T follicular helper cell (primary cell): ENCODE data around the gene PTPN1.
"Not testable (repeated sequence)": the region's sequence is repeated elsewhere in the genome, so short reads cannot be mapped to it uniquely, and the experiment has no call there.

Experiments used
- DNase-seq: peaks from one replicate; pipeline ENCODE4 v3.0.0-alpha.2; 2020; ENCODE audit warnings: low read depth

Gene PTPN1

GRCh38 chr20:50592282-50593004 is 82.3 kb downstream of the PTPN1 start:
- DNase-seq = no peak

GRCh38 chr20:50593005-50593335 is 82.8 kb downstream of the PTPN1 start:
- no peak for DNase-seq

- no peak for DNase-seq
Observed at GRCh38 chr20:50594231-50594590, 84.0 kb downstream of the PTPN1 start.

- no peak for DNase-seq
Observed at GRCh38 chr20:50594591-50595432, 84.6 kb downstream of the PTPN1 start.

GRCh38 chr20:50595433-50595895 is 85.3 kb downstream of the PTPN1 start:
- DNase-seq = no peak

GRCh38 chr20:50595988-50596693 is 86.0 kb downstream of the PTPN1 start:
- no peak for DNase-seq

GRCh38 chr20:50596694-50597021 is 86.5 kb downstream of the PTPN1 start:
- DNase-seq = no peak

- DNase-seq = no peak
Observed at GRCh38 chr20:50597406-50597969, 87.3 kb downstream of the PTPN1 start.

GRCh38 chr20:50598074-50598473 is 87.9 kb downstream of the PTPN1 start:
- no peak for DNase-seq

GRCh38 chr20:50598768-50599167 is 88.6 kb downstream of the PTPN1 start:
- DNase-seq = not testable (repeated sequence)

- no peak for DNase-seq
Observed at GRCh38 chr20:50600281-50600895, 90.2 kb downstream of the PTPN1 start.

- no peak for DNase-seq
Observed at GRCh38 chr20:50601511-50602431, 91.6 kb downstream of the PTPN1 start.

GRCh38 chr20:50602432-50603088 is 92.4 kb downstream of the PTPN1 start:
- no peak for DNase-seq

GRCh38 chr20:50604451-50604850 is 94.3 kb downstream of the PTPN1 start:
- DNase-seq = no peak

GRCh38 chr20:50605136-50605535 is 95.0 kb downstream of the PTPN1 start:
- no peak for DNase-seq

GRCh38 chr20:50607436-50607835 is 97.3 kb downstream of the PTPN1 start:
- DNase-seq = no peak

- no peak for DNase-seq
Observed at GRCh38 chr20:50607850-50608749, 97.9 kb downstream of the PTPN1 start.

GRCh38 chr20:50608750-50609104 is 98.5 kb downstream of the PTPN1 start:
- no peak for DNase-seq

GRCh38 chr20:50609438-50609989 is 99.3 kb downstream of the PTPN1 start:
- no peak for DNase-seq
